ENCODE measurements around the gene DNAJC1.
A peak's percentile ranks its signal among the peaks of the same experiment; 100 is the strongest.
"Not testable (repeated sequence)": the region's sequence is repeated elsewhere in the genome, so short reads cannot be mapped to it uniquely, and the experiment has no call there.

Gene DNAJC1

GRCh38 chr10:22003177-22003963, at the start of gene DNAJC1:
TSS of gene DNAJC1 (minus strand) at chr10:22003730. CDS start at chr10:22003434, 296 bp downstream.
- peak; percentile 98 for DNase-seq (ENCODE audit: low read depth)

- no peak for DNase-seq (ENCODE audit: low read depth)
Measured at GRCh38 chr10:22053048-22053447, 49.5 kb upstream of the DNAJC1 start.

GRCh38 chr10:22049635-22050034, 46.1 kb upstream of the DNAJC1 start:
- DNase-seq (ENCODE audit: low read depth) = no peak

GRCh38 chr10:22047812-22048211, 44.3 kb upstream of the DNAJC1 start:
- DNase-seq (ENCODE audit: low read depth) = no peak

GRCh38 chr10:22043327-22043633, 39.8 kb upstream of the DNAJC1 start:
- no peak for DNase-seq (ENCODE audit: low read depth)

GRCh38 chr10:22042557-22043326, 39.2 kb upstream of the DNAJC1 start:
- DNase-seq (ENCODE audit: low read depth) = no peak

GRCh38 chr10:22034333-22034732, 30.8 kb upstream of the DNAJC1 start:
- DNase-seq (ENCODE audit: low read depth) = no peak

GRCh38 chr10:22032268-22032667, 28.7 kb upstream of the DNAJC1 start:
- DNase-seq (ENCODE audit: low read depth) = not testable (repeated sequence)

- DNase-seq (ENCODE audit: low read depth) = no peak
Measured at GRCh38 chr10:22030421-22030820, 26.9 kb upstream of the DNAJC1 start.

- DNase-seq (ENCODE audit: low read depth) = no peak
Measured at GRCh38 chr10:22029445-22030236, 26.1 kb upstream of the DNAJC1 start.

- no peak for DNase-seq (ENCODE audit: low read depth)
Measured at GRCh38 chr10:22027364-22028238, 24.1 kb upstream of the DNAJC1 start.

- no peak for DNase-seq (ENCODE audit: low read depth)
Measured at GRCh38 chr10:22026287-22026686, 22.8 kb upstream of the DNAJC1 start.

GRCh38 chr10:22023508-22023907, 20.0 kb upstream of the DNAJC1 start:
- DNase-seq (ENCODE audit: low read depth) = no peak

- peak; percentile 7 for DNase-seq (ENCODE audit: low read depth)
Measured at GRCh38 chr10:22022257-22023032, 18.9 kb upstream of the DNAJC1 start.

- not testable (repeated sequence) for DNase-seq (ENCODE audit: low read depth)
Measured at GRCh38 chr10:22021144-22021543, 17.6 kb upstream of the DNAJC1 start.

- DNase-seq (ENCODE audit: low read depth) = no peak
Measured at GRCh38 chr10:22017283-22018020, 13.9 kb upstream of the DNAJC1 start.

- DNase-seq (ENCODE audit: low read depth) = no peak
Measured at GRCh38 chr10:22016046-22016705, 12.6 kb upstream of the DNAJC1 start.

- no peak for DNase-seq (ENCODE audit: low read depth)
Measured at GRCh38 chr10:22010973-22011408, 7.5 kb upstream of the DNAJC1 start.

GRCh38 chr10:22010539-22010938, 7.0 kb upstream of the DNAJC1 start:
- DNase-seq (ENCODE audit: low read depth) = no peak

Data from stimulated activated CD8-positive, alpha-beta memory T cell treated with anti-CD3 and anti-CD28 coated beads, Interleukin-12 subunit alpha, Interleukin-12 subunit beta, amount 100 ng/mL, for 1 hour (primary cell).